ENCODE measurements around the gene ZSWIM8. TPM values are rescaled to one million over a fixed set of nuclear protein-coding genes. Genes with fewer than 3 reads are reported as not detected.

Gene ZSWIM8
- total and polyA plus RNA-seq, 2 of the 8 experiments (the other 6 are each of a cell fraction or from before 2014, with no cell fraction given) = 44.7 to 99.7 TPM

- no peak overlapping the region for H3K23ac ChIP-seq (ENCODE audit: insufficient read length)
- H3K27ac ChIP-seq (ENCODE audit: low read depth, low read length) = no peak overlapping the region
- H3K23me2 ChIP-seq (ENCODE audit: low read depth, low read length) = no peaks in the 10 kb centered on the region; the same call in 1 of the 2 replicates
- no peak overlapping the region for H3K14ac ChIP-seq (ENCODE audit: insufficient read length)
- no peaks in the 10 kb centered on the region for H3K9me3 ChIP-seq (ENCODE audit: insufficient read depth in 2 of 2, low read depth in 1 of 2, low read length in 1 of 2)
- no peak for FAIRE-seq
- H2BK15ac ChIP-seq (ENCODE audit: low read length) = no peak overlapping the region
- no peak overlapping the region for H3K4me2 ChIP-seq (ENCODE audit: insufficient read depth in 1 of 2, low read depth in 2 of 2, low read length in 2 of 2)
- H4K8ac ChIP-seq (ENCODE audit: extremely low read depth, insufficient read depth, low read length) = no peak overlapping the region; the same call in 1 of the 2 replicates
- TF ChIP-seq NRF1 (IDR thresholded peaks at IDR 0.05; ENCODE audit: low read depth, low read length) (no peak), BRCA1 (IDR thresholded peaks at IDR 0.05; ENCODE audit: low read depth, low read length) (no peak)
- no peak overlapping the region for H3K4ac ChIP-seq (replicated peaks; ENCODE audit: insufficient read length, low read depth, low read length)
- no peak overlapping the region for H4K5ac ChIP-seq (ENCODE audit: insufficient read length, low read depth, low read length)
- no peak overlapping the region for H3K9ac ChIP-seq (replicated peaks in 1 of 4; ENCODE audit: extremely low read depth in 1 of 4, low read depth in 3 of 4, low read length in 3 of 4)
- no peak overlapping the region for H2BK12ac ChIP-seq (ENCODE audit: low read depth, low read length)
- H3K56ac ChIP-seq (replicated peaks; ENCODE audit: insufficient read length, low read depth, low read length) = no peak overlapping the region
- H3K27me3 ChIP-seq (replicated peaks in 1 of 4; ENCODE audit: control insufficient read depth in 3 of 4, extremely low read depth in 1 of 4, insufficient read depth in 3 of 4, low read length in 3 of 4) = no peaks in the 10 kb centered on the region
- H3K4me3 ChIP-seq (ENCODE audit: extremely low read depth in 1 of 4, insufficient read depth in 2 of 4, low read depth in 3 of 4, low read length in 4 of 4) = no peak overlapping the region
- H2AFZ ChIP-seq (ENCODE audit: low read length) = no peak overlapping the region
- no peak overlapping the region for H2BK120ac ChIP-seq (replicated peaks; ENCODE audit: low read depth, low read length)
- H3K79me2 ChIP-seq (ENCODE audit: control insufficient read depth in 1 of 2, insufficient read depth in 2 of 2, low read length in 2 of 2) = no peaks in the 10 kb centered on the region
- H2BK20ac ChIP-seq (ENCODE audit: low read length) = no peak overlapping the region
- peaks cover 4 to 21% (median 12%) of the 10 kb centered on the region in 4 experiments; a peak in 7 of 8 replicates for H3K36me3 ChIP-seq (ENCODE audit: control insufficient read depth in 2 of 4, insufficient read depth in 4 of 4, low read length in 3 of 4)
- ChIA-PET CTCF (ENCODE audit: partially characterized antibody) (interaction anchor here (0.7 to 2.7 kb wide), 4 partner anchors 11 to 132 kb away, joined by 3 to 13 read pairs (median 8); no protein-coding TSS in a partner anchor), POLR2A (ENCODE audit: partially characterized antibody) (interaction anchor here (0.6 to 11.1 kb wide), 6 partner anchors 12 to 154 kb away, joined by 3 to 137 read pairs (median 4); no protein-coding TSS in a partner anchor)
- H4K20me1 ChIP-seq (replicated peaks in 1 of 2; ENCODE audit: control insufficient read depth in 1 of 2, insufficient read depth in 2 of 2, low read length in 2 of 2) = peaks cover 0 to 9% of the 10 kb centered on the region in 2 experiments
- no peak overlapping the region for H2BK5ac ChIP-seq (ENCODE audit: low read depth, low read length)
- H2AK5ac ChIP-seq (ENCODE audit: low read depth, low read length) = no peak overlapping the region
- no peak for DNase-seq (ENCODE audit: low read depth in 1 of 2, low spot score in 2 of 2)
- 95% methylated on average over 14 of the region's 16 CpGs; no CpG with 5 or more reads in 1 of the 2 experiments for WGBS, 2 experiments (ENCODE audit: extremely low coverage in 1 of 2, insufficient coverage in 1 of 2, insufficient read length in 1 of 2, insufficient replicate concordance in 2 of 2, low coverage in 1 of 2, low lambda C conversion rate in 2 of 2, missing lambda C conversion rate in 1 of 2)
- H3K79me1 ChIP-seq (ENCODE audit: low read depth, low read length) = 0 out of 2 replicates have a peak, but pooled peaks cover 4% of the 10 kb centered on the region
- H4K91ac ChIP-seq (replicated peaks; ENCODE audit: insufficient read length, low read length) = no peak overlapping the region
- no peak overlapping the region for H3K18ac ChIP-seq (ENCODE audit: extremely low read depth, low read length)
- H3K4me1 ChIP-seq (replicated peaks in 1 of 4; ENCODE audit: control insufficient read depth in 3 of 4, insufficient read depth in 4 of 4, low read length in 3 of 4) = peaks cover 0 to 4% (median 2%) of the 10 kb centered on the region in 4 experiments; a peak in 4 of 7 replicates
Measured at GRCh38 chr10:73808021-73808815, 22.8 kb downstream of the ZSWIM8 start.
